Measurements from ENCODE around the gene EWSR1.

DNA sequence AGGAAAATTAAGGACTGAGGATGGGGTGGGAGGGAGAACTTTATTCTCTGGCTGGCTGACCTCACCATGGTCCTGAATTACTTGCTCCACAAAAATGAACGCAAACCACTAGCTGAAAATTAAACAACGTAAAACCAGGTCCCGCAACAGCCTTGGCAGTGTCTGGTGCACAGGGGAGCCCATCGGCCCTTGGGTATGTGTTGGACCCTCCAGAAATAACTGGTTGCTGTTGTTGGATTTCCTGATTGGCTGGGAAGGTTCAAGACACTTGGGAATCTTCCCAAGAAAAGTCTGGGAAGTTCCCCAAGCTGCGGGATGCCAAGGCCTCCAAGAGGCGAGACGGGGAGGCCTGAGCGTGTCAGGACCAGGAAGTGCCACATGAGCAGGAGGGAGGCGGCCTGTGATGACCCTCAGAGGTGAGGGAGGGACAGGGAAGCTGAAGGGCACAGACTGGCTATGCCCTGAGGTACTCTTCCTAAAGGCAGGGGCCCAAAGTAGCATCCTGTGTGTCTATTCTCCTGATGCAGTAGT, 57.8 kb downstream of the EWSR1 start:
- TF ChIP-seq POLR2AphosphoS5 (IDR thresholded peaks at IDR 0.05): no peak
- TF ChIP-seq, protein P1, sequence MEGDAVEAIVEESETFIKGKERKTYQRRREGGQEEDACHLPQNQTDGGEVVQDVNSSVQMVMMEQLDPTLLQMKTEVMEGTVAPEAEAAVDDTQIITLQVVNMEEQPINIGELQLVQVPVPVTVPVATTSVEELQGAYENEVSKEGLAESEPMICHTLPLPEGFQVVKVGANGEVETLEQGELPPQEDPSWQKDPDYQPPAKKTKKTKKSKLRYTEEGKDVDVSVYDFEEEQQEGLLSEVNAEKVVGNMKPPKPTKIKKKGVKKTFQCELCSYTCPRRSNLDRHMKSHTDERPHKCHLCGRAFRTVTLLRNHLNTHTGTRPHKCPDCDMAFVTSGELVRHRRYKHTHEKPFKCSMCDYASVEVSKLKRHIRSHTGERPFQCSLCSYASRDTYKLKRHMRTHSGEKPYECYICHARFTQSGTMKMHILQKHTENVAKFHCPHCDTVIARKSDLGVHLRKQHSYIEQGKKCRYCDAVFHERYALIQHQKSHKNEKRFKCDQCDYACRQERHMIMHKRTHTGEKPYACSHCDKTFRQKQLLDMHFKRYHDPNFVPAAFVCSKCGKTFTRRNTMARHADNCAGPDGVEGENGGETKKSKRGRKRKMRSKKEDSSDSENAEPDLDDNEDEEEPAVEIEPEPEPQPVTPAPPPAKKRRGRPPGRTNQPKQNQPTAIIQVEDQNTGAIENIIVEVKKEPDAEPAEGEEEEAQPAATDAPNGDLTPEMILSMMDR (IDR thresholded peaks at IDR 0.05): no peak
